Testis (tissue), 3 donors: ENCODE data around the gene FOXN1. TPM values are rescaled to one million over a fixed set of nuclear protein-coding genes. Genes with fewer than 3 reads are reported as not detected.

Experiments
- DNase-seq: peaks from one replicate; pipeline ENCODE4 v3.0.0-alpha.2; 2019
- H3K27ac ChIP-seq, 2 donors: fragments of 200-600 bp; sonication (generic); one replicate each; pipeline ENCODE4 v1.5.1; 2019
- H3K27me3 ChIP-seq: fragments of 200-600 bp; sonication (generic); one replicate; pipeline ENCODE4 v1.5.1; 2019
- H3K36me3 ChIP-seq: fragments of 200-600 bp; sonication (generic); one replicate; pipeline ENCODE4 v1.5.1; 2017; ENCODE audit warnings: low read depth; ENCODE audit errors: missing control alignments
- H3K4me1 ChIP-seq: fragments of 200-600 bp; sonication (generic); one replicate; pipeline ENCODE4 v1.5.1; 2019
- H3K4me3 ChIP-seq, 2 donors: fragments of 200-600 bp; sonication (generic); one replicate each; pipeline ENCODE4 v1.5.1; 2017 to 2019
- H3K9me3 ChIP-seq: fragments of 200-600 bp; sonication (generic); one replicate; pipeline ENCODE4 v1.5.1; 2017
- POLR2A ChIP-seq: fragments of 450-650 bp; IDR thresholded peaks from one replicate; pipeline ENCODE4 v1.6.1; 2017; ENCODE audit warnings: antibody characterized with exemption, mild to moderate bottlenecking, moderate library complexity
- WGBS, 2 donors: methylation state at CpG; one replicate each; pipeline ENCODE4 v1.1.5; 2018; 5-methylcytosine and 5-hydroxymethylcytosine counted together
- intact Hi-C: fragments of 100-400 bp; cut with DNase I; formaldehyde crosslinking; loops from one replicate; pipeline ENCODE4 v1.15.1; 2023; ENCODE audit warnings: low total_unique reads
- polyA plus RNA-seq: library from polyadenylated mRNA; stranded (reverse); fragments of 350-450 nt; fragmentation: Illumina TruSeq; extraction: RNeasy Lipid Tissue Mini Kit (QIAGEN cat#74804); gene quantifications from one replicate; pipeline ENCODE4 v1.2.3, GENCODE V29; 2014; ENCODE audit warnings: low read depth, low replicate concordance; ENCODE audit not compliant: insufficient read depth
- total RNA-seq, 2 donors: library from RNA; depleted of rRNA; stranded (reverse); fragments of >200 nt; gene quantifications; one replicate each; pipeline ENCODE4 v1.2.3, GENCODE V29; 2016
- TF ChIP-seq, protein P1 (sequence below), 3 experiments: fragments of 450-650 bp in 2 of 3; fragments of 200-600 bp in 1 of 3; sonication (generic) in 1 of 3; IDR thresholded peaks; one replicate each; pipeline ENCODE4 v1.5.1; 2016 to 2019; ENCODE audit warnings: antibody characterized with exemption in 3 of 3, mild to moderate bottlenecking in 2 of 3, moderate library complexity in 1 of 3

Gene FOXN1
- total and polyA plus RNA-seq, 3 donors from 2014 or later = 0.24 to 0.69 (median 0.50) TPM

DNA sequence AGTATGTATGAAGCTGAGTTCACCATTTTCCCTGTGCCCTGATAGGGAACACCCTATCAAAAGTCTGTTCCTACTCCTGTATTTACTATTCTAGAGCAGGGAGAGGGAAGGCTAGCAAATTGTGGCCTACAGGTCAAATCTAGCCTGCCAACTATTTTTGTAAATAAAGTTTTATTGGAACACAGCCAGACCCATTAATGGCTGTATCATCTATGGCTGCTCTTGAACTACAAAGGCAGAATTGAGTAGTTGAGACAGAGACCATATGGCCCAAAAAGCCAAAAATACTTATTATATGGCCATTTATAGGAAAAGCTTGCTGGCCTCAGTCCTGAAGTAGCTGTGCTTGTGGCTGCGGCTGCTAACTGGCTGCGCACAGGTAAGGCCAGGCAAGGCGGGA, 74.8 kb downstream of the FOXN1 start:
- peaks cover 6% of the 10 kb centered on the region for H3K4me1 ChIP-seq
- no peak overlapping the region for H3K4me3 ChIP-seq
- intact Hi-C loops = no loop called here
- no peaks in the 10 kb centered on the region for H3K9me3 ChIP-seq
- H3K36me3 ChIP-seq = no peaks in the 10 kb centered on the region
- no peak for TF ChIP-seq POLR2A
- TF ChIP-seq, protein P1, sequence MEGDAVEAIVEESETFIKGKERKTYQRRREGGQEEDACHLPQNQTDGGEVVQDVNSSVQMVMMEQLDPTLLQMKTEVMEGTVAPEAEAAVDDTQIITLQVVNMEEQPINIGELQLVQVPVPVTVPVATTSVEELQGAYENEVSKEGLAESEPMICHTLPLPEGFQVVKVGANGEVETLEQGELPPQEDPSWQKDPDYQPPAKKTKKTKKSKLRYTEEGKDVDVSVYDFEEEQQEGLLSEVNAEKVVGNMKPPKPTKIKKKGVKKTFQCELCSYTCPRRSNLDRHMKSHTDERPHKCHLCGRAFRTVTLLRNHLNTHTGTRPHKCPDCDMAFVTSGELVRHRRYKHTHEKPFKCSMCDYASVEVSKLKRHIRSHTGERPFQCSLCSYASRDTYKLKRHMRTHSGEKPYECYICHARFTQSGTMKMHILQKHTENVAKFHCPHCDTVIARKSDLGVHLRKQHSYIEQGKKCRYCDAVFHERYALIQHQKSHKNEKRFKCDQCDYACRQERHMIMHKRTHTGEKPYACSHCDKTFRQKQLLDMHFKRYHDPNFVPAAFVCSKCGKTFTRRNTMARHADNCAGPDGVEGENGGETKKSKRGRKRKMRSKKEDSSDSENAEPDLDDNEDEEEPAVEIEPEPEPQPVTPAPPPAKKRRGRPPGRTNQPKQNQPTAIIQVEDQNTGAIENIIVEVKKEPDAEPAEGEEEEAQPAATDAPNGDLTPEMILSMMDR (IDR thresholded peaks at IDR 0.05) = no peak
- DNase-seq = no peak
- WGBS, 2 donors = 97 to 100% methylated on average over 3 of the region's 3 CpGs
- H3K27ac ChIP-seq = no peak overlapping the region
- no peaks in the 10 kb centered on the region for H3K27me3 ChIP-seq

DNA sequence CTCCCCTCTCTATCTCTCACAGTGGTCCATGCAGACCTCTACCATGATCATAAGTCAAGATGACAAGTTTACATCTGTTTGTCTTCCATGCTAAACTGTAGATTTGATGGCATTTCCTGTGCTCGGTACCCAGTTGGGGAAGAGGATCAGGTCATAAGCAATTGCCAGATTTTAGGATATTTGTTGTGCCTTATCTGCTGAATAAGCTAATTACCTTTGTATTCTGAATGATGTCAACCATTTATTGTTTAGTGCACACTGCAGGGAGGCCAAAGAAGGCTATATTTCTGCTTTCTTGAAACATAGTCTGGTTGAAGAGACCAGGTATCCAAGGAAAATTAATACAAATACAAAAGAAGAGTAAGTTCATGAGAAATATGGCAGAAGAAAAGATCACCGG, 76.4 kb downstream of the FOXN1 start:
- WGBS, 2 donors = 92 to 97% methylated on average over 2 of the region's 2 CpGs
- Histone ChIP-seq H3K9me3 (no peaks in the 10 kb centered on the region), H3K4me1 (no peaks in the 10 kb centered on the region), H3K27me3 (no peaks in the 10 kb centered on the region), H3K36me3 (no peaks in the 10 kb centered on the region), H3K27ac (no peak overlapping the region), H3K4me3 (no peak overlapping the region)
- no peak for TF ChIP-seq POLR2A
- TF ChIP-seq, protein P1 (IDR thresholded peaks at IDR 0.05) = no peak
- intact Hi-C loops = no loop called here
- DNase-seq = no peak

DNA sequence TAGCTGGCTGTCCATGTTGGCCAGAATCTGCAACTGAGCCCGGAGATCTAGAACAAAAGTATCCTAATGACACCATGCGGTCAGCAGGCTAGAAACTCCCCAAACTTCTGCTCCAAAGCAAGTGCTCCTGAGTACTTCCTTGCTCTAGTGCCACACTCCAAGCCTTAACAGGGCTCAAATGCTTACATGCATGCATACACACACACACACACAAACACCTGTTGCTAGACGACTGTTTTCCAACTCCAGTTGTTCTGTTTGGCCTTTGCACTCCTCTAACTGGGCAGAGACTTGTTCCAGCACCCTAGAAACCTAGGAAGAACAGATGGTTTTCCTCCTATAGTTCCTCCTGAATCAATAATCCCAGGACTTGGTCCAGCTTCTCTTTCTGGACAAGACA, 78.3 kb downstream of the FOXN1 start:
- Histone ChIP-seq H3K9me3 (no peaks in the 10 kb centered on the region), H3K4me1 (no peaks in the 10 kb centered on the region), H3K36me3 (no peaks in the 10 kb centered on the region), H3K27ac (no peak overlapping the region), H3K27me3 (no peaks in the 10 kb centered on the region), H3K4me3 (no peak overlapping the region)
- TF ChIP-seq POLR2A = no peak
- TF ChIP-seq, protein P1 (IDR thresholded peaks at IDR 0.05) = no peak
- WGBS, 2 donors = 87 to 93% methylated on average over 3 of the region's 3 CpGs
- intact Hi-C loops = no loop called here
- no peak for DNase-seq

DNA sequence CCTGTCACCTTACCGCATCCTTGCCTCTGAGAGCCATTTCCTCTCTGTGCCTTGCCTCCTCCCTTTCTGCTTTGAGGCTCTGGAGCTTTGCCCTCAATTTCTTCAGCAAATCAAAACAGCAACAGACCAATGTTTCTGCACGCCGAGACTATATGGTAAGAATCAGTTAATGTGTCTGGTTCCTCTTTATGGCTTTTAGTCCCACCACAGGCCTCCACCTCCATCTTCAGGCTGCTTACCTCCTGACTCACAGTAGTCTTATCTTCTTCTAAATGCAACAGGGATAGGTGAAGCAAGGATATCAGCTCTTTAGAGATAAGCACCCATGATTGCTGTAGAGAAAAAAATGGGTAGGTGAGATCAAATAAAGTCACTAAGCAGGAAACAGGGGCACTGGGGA, 79.7 kb downstream of the FOXN1 start:
- intact Hi-C loops = no loop called here
- WGBS, 2 donors = 91% methylated on average over 3 of the region's 3 CpGs
- no peak for TF ChIP-seq POLR2A
- TF ChIP-seq, protein P1 (IDR thresholded peaks at IDR 0.05) = no peak

More for the DNA sequence above, 79.7 kb downstream of the FOXN1 start:
- no peak for DNase-seq
- Histone ChIP-seq H3K4me3 (no peak overlapping the region), H3K27me3 (no peaks in the 10 kb centered on the region), H3K27ac (no peak overlapping the region), H3K36me3 (no peaks in the 10 kb centered on the region), H3K4me1 (no peaks in the 10 kb centered on the region), H3K9me3 (no peaks in the 10 kb centered on the region)

Other genes starting within 250 kb of the FOXN1 start
- gene TMEM97, start 187.1 kb upstream of the FOXN1 start, total RNA-seq = 100 to 1,000 TPM; 118 to 139 TPM
- 108 TPM for gene TMEM97, start 187.1 kb upstream of the FOXN1 start, polyA plus RNA-seq
- gene IFT20, start 170.9 kb upstream of the FOXN1 start, total RNA-seq = 10 to 100 TPM; 79.8 to 94.8 TPM
- gene IFT20, start 170.9 kb upstream of the FOXN1 start, polyA plus RNA-seq = 104 TPM
- 10 to 100 TPM; 42.9 to 65.7 TPM for gene TNFAIP1, start 170.6 kb upstream of the FOXN1 start, total RNA-seq
- gene TNFAIP1, start 170.6 kb upstream of the FOXN1 start, polyA plus RNA-seq = 41.8 TPM
- 100 to 1,000 TPM; 143 to 154 TPM for gene POLDIP2, start 148.8 kb upstream of the FOXN1 start, total RNA-seq
- gene POLDIP2, start 148.8 kb upstream of the FOXN1 start, polyA plus RNA-seq = 139 TPM
- gene SEBOX, start 141.1 kb upstream of the FOXN1 start, total RNA-seq = not detected
- gene SEBOX, start 141.1 kb upstream of the FOXN1 start, polyA plus RNA-seq = not detected
- 10 to 100 TPM in 1 of 2 donors, 1 to 10 TPM in 1; 9.7 to 57.9 TPM for gene VTN, start 136.0 kb upstream of the FOXN1 start, total RNA-seq
- gene VTN, start 136.0 kb upstream of the FOXN1 start, polyA plus RNA-seq = 6.5 TPM
- gene SARM1, start 134.7 kb upstream of the FOXN1 start, total RNA-seq = 10 to 100 TPM; 18.6 to 19.9 TPM
- gene SARM1, start 134.7 kb upstream of the FOXN1 start, polyA plus RNA-seq = 6.6 TPM
- gene SLC46A1, start 100.1 kb upstream of the FOXN1 start, total RNA-seq = 10 to 100 TPM; 13.5 to 13.7 TPM
- 7.5 TPM for gene SLC46A1, start 100.1 kb upstream of the FOXN1 start, polyA plus RNA-seq
- under 1 TPM; 0.79 to 0.93 TPM for gene SLC13A2, start 32.7 kb upstream of the FOXN1 start, total RNA-seq
- 0.44 TPM for gene SLC13A2, start 32.7 kb upstream of the FOXN1 start, polyA plus RNA-seq
- 100 to 1,000 TPM; 175 to 180 TPM for gene UNC119, start 46.3 kb downstream of the FOXN1 start, total RNA-seq
- gene UNC119, start 46.3 kb downstream of the FOXN1 start, polyA plus RNA-seq = 94.9 TPM
- gene PIGS, start 65.2 kb downstream of the FOXN1 start, total RNA-seq = 100 to 1,000 TPM in 1 of 2 donors, 10 to 100 TPM in 1; 92.4 to 124 TPM
- gene PIGS, start 65.2 kb downstream of the FOXN1 start, polyA plus RNA-seq = 57.7 TPM
- gene ALDOC, start 70.5 kb downstream of the FOXN1 start, total RNA-seq = 10 to 100 TPM; 30.7 to 65.8 TPM
- 29.2 TPM for gene ALDOC, start 70.5 kb downstream of the FOXN1 start, polyA plus RNA-seq
- gene SPAG5, start 92.7 kb downstream of the FOXN1 start, total RNA-seq = 100 to 1,000 TPM in 1 of 2 donors, 10 to 100 TPM in 1; 79.4 to 116 TPM
- 232 TPM for gene SPAG5, start 92.7 kb downstream of the FOXN1 start, polyA plus RNA-seq
- gene RSKR, start 107.8 kb downstream of the FOXN1 start, total RNA-seq = 10 to 100 TPM; 38.0 to 41.7 TPM
- 18.1 TPM for gene RSKR, start 107.8 kb downstream of the FOXN1 start, polyA plus RNA-seq
- 100 to 1,000 TPM; 128 to 147 TPM for gene BLTP2, start 138.8 kb downstream of the FOXN1 start, total RNA-seq
- gene BLTP2, start 138.8 kb downstream of the FOXN1 start, polyA plus RNA-seq = 84.7 TPM
- 10 to 100 TPM; 59.7 to 65.0 TPM for gene SDF2, start 155.6 kb downstream of the FOXN1 start, total RNA-seq
- gene SDF2, start 155.6 kb downstream of the FOXN1 start, polyA plus RNA-seq = 64.6 TPM
- gene SUPT6H, start 155.9 kb downstream of the FOXN1 start, total RNA-seq = 100 to 1,000 TPM; 121 to 129 TPM
- 64.8 TPM for gene SUPT6H, start 155.9 kb downstream of the FOXN1 start, polyA plus RNA-seq
- 100 to 1,000 TPM in 1 of 2 donors, 10 to 100 TPM in 1; 90.2 to 322 TPM for gene PROCA1, start 205.5 kb downstream of the FOXN1 start, total RNA-seq
- gene PROCA1, start 205.5 kb downstream of the FOXN1 start, polyA plus RNA-seq = 286 TPM
- 10 to 100 TPM; 30.4 to 47.3 TPM for gene RAB34, start 211.5 kb downstream of the FOXN1 start, total RNA-seq
- 42.1 TPM for gene RAB34, start 211.5 kb downstream of the FOXN1 start, polyA plus RNA-seq
- gene RPL23A, start 213.6 kb downstream of the FOXN1 start, total RNA-seq = 100 to 1,000 TPM; 200 to 343 TPM
- gene RPL23A, start 213.6 kb downstream of the FOXN1 start, polyA plus RNA-seq = 757 TPM
- 1 to 10 TPM; 4.2 to 8.6 TPM for gene TLCD1, start 219.9 kb downstream of the FOXN1 start, total RNA-seq
- 18.0 TPM for gene TLCD1, start 219.9 kb downstream of the FOXN1 start, polyA plus RNA-seq
- 10 to 100 TPM; 10.1 to 10.7 TPM for gene NEK8, start 222.4 kb downstream of the FOXN1 start, total RNA-seq
- gene NEK8, start 222.4 kb downstream of the FOXN1 start, polyA plus RNA-seq = 7.3 TPM
- gene TRAF4, start 237.7 kb downstream of the FOXN1 start, total RNA-seq = 10 to 100 TPM; 35.3 to 47.2 TPM
- 33.1 TPM for gene TRAF4, start 237.7 kb downstream of the FOXN1 start, polyA plus RNA-seq